ENCODE measurements around the gene SH2D3C.

Gene SH2D3C

DNA sequence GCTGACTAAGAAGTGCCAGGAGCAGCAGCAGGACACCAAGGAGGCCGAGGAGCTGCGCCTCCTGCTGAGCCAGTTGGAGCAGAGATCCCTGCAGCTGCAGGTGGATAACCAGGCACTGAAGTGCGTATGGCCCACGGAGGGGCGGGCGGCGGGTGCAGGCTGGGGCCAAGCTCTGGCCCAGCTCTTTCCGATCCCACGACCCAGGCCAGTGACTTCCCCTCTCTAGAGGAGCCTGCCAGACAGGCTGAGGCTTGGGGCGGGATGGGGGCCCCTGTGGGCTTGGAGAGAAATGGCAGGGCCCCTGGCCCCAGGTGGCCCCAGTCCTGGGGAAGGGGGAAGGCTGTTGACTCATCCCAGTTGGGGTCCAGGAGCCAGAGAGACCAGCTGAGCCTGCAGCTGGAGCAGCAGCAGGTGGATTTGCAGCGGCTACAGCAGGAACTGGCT, 66.6 kb downstream of the SH2D3C start:
- no peak overlapping the region for H4K91ac ChIP-seq (ENCODE audit: low read length)
- no peaks in the 10 kb centered on the region for H3K9me3 ChIP-seq (ENCODE audit: control insufficient read depth, low read length)
- no peak overlapping the region for H4K8ac ChIP-seq (ENCODE audit: low read length)
- peaks cover 0 to 18% of the 10 kb centered on the region in 2 experiments for H3K36me3 ChIP-seq (ENCODE audit: control insufficient read depth in 1 of 2, insufficient read depth in 2 of 2, low read depth in 1 of 2, low read length in 2 of 2)
- H2AFZ ChIP-seq (ENCODE audit: low read depth, low read length), result no peak overlapping the region
- H3K14ac ChIP-seq (ENCODE audit: low read length in 2 of 2), result no peak overlapping the region
- no peak overlapping the region for H2AK5ac ChIP-seq (ENCODE audit: low read length, severe bottlenecking)
- H3K23ac ChIP-seq (ENCODE audit: low read length in 2 of 2), result no peak overlapping the region
- H3K9ac ChIP-seq (ENCODE audit: low read length), result no peak overlapping the region
- no peak overlapping the region for H3K4ac ChIP-seq (ENCODE audit: low read depth in 1 of 2, low read length in 2 of 2)
- H3K4me1 ChIP-seq (ENCODE audit: control insufficient read depth, insufficient read depth, low read depth, low read length), result peaks cover 48% of the 10 kb centered on the region
- no peak for DNase-seq
- no peak overlapping the region for H2BK15ac ChIP-seq (ENCODE audit: low read depth, poor library complexity, severe bottlenecking)
- H2BK12ac ChIP-seq (ENCODE audit: low read length in 2 of 2), result no peak overlapping the region
- no peak overlapping the region for H3K18ac ChIP-seq (ENCODE audit: low read depth in 1 of 2, low read length in 2 of 2)
- H2BK120ac ChIP-seq (ENCODE audit: low read depth, low read length), result no peak overlapping the region
- H2BK5ac ChIP-seq (ENCODE audit: low read depth, low read length, poor library complexity, severe bottlenecking), result no peak overlapping the region
- no peaks in the 10 kb centered on the region for H3K27me3 ChIP-seq (ENCODE audit: control insufficient read depth in 1 of 2, insufficient read depth in 1 of 2, low read length in 2 of 2)
- H3K4me3 ChIP-seq (ENCODE audit: insufficient read depth in 1 of 2, low read depth in 1 of 2, low read length in 2 of 2), result no peak overlapping the region
- 78% methylated on average over 11 of the region's 11 CpGs for WGBS
- peaks cover 20% of the 10 kb centered on the region for H3K79me1 ChIP-seq (replicated peaks; ENCODE audit: low read length, poor library complexity, severe bottlenecking)
- H3K27ac ChIP-seq (ENCODE audit: low read length, poor library complexity, severe bottlenecking), result peak overlapping the region; percentile 15
- H3K4me2 ChIP-seq (ENCODE audit: low read length, poor library complexity, severe bottlenecking), result no peak overlapping the region

DNA sequence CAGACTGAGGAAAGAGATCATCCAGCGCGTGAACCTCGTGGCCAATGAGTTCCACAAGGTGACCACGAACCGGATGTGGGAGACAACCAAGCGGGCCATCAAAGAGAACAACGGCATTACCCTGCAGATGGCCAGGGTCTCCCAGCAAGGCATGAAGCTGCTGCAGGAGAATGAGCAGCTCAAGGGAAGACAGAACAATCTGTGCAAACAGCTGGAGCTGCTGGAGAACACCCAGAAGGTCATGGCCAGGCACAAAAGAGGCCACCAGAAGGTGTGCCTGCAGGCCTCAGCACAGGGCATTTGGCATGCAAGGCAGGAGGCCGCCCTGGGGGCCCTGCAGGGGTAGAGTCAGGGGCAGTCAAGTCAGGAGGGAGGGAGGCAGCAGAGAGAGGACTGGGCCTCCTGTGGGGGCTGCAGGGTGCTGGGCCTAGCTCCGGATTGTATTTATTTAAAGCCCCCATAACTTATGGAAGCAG, 67.2 kb downstream of the SH2D3C start:
- H3K4me3 ChIP-seq (ENCODE audit: insufficient read depth in 1 of 2, low read depth in 1 of 2, low read length in 2 of 2), result no peak overlapping the region
- H3K36me3 ChIP-seq (ENCODE audit: control insufficient read depth in 1 of 2, insufficient read depth in 2 of 2, low read depth in 1 of 2, low read length in 2 of 2), result peaks cover 0 to 18% of the 10 kb centered on the region in 2 experiments

DNA sequence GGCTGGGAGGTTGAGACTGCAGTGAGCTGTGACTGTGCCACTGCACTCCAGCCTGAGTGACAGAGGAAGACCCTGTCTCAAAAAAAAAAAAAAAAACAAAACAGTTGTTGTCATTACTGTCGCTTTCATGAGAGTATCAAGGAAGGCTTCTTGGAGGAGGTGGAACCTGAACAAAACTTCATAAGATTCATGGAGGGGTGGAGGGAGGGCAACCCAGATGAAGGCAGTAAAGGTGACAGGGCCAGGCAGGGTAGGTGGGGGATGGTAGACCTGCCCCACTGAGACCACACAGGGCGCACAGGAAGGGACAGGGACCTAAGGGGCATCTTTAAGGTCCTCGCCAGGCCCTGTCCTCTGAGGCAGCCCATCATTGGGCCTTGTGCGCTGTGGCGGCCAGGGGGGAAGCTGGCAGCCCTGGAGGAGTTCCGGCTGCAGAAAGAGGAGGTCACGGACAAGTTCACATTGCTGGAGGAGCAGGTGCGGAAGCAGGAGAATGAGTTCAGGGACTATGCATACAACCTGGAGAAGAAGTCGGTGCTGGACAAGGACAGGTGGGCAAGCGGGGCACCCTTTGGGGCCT, 68.2 kb downstream of the SH2D3C start:
- Histone ChIP-seq H2AFZ (ENCODE audit: low read depth, low read length) (no peak overlapping the region), H3K4me3 (ENCODE audit: insufficient read depth in 1 of 2, low read depth in 1 of 2, low read length in 2 of 2) (no peak overlapping the region), H2BK15ac (ENCODE audit: low read depth, poor library complexity, severe bottlenecking) (no peak overlapping the region), H3K23ac (ENCODE audit: low read length in 2 of 2) (no peak overlapping the region), H3K27ac (ENCODE audit: low read length, poor library complexity, severe bottlenecking) (no peak overlapping the region), H2AK5ac (ENCODE audit: low read length, severe bottlenecking) (no peak overlapping the region), H3K4ac (ENCODE audit: low read depth in 1 of 2, low read length in 2 of 2) (no peak overlapping the region), H2BK120ac (ENCODE audit: low read depth, low read length) (no peak overlapping the region), H2BK5ac (ENCODE audit: low read depth, low read length, poor library complexity, severe bottlenecking) (no peak overlapping the region), H4K91ac (ENCODE audit: low read length) (no peak overlapping the region), H2BK12ac (ENCODE audit: low read length in 2 of 2) (no peak overlapping the region), H3K4me1 (ENCODE audit: control insufficient read depth, insufficient read depth, low read depth, low read length) (peaks cover 55% of the 10 kb centered on the region), H3K79me1 (replicated peaks; ENCODE audit: low read length, poor library complexity, severe bottlenecking) (peaks cover 20% of the 10 kb centered on the region), H3K27me3 (ENCODE audit: control insufficient read depth in 1 of 2, insufficient read depth in 1 of 2, low read length in 2 of 2) (peaks cover 0 to 4% of the 10 kb centered on the region in 2 experiments), H3K36me3 (ENCODE audit: control insufficient read depth in 1 of 2, insufficient read depth in 2 of 2, low read depth in 1 of 2, low read length in 2 of 2) (peaks cover 0 to 18% of the 10 kb centered on the region in 2 experiments), H3K4me2 (ENCODE audit: low read length, poor library complexity, severe bottlenecking) (no peak overlapping the region), H3K9ac (ENCODE audit: low read length) (no peak overlapping the region), H3K14ac (ENCODE audit: low read length in 2 of 2) (no peak overlapping the region), H4K8ac (ENCODE audit: low read length) (no peak overlapping the region), H3K18ac (ENCODE audit: low read depth in 1 of 2, low read length in 2 of 2) (no peak overlapping the region), H3K9me3 (ENCODE audit: control insufficient read depth, low read length) (no peaks in the 10 kb centered on the region)
- no peak for DNase-seq
- 98% methylated on average over 10 of the region's 10 CpGs for WGBS

More for the DNA sequence above, 67.2 kb downstream of the SH2D3C start:
- peak overlapping the region; percentile 7 for H3K4me2 ChIP-seq (ENCODE audit: low read length, poor library complexity, severe bottlenecking)
- H3K79me1 ChIP-seq (replicated peaks; ENCODE audit: low read length, poor library complexity, severe bottlenecking), result peaks cover 20% of the 10 kb centered on the region
- H4K91ac ChIP-seq (ENCODE audit: low read length), result no peak overlapping the region
- H2BK15ac ChIP-seq (ENCODE audit: low read depth, poor library complexity, severe bottlenecking), result no peak overlapping the region
- H2BK12ac ChIP-seq (ENCODE audit: low read length in 2 of 2), result no peak overlapping the region
- H3K4ac ChIP-seq (ENCODE audit: low read depth in 1 of 2, low read length in 2 of 2), result no peak overlapping the region
- H2BK120ac ChIP-seq (ENCODE audit: low read depth, low read length), result no peak overlapping the region
- H2AK5ac ChIP-seq (ENCODE audit: low read length, severe bottlenecking), result no peak overlapping the region
- no peak for DNase-seq
- no peak overlapping the region for H3K23ac ChIP-seq (ENCODE audit: low read length in 2 of 2)
- no peak overlapping the region for H3K18ac ChIP-seq (ENCODE audit: low read depth in 1 of 2, low read length in 2 of 2)
- peaks cover 0 to 4% of the 10 kb centered on the region in 2 experiments for H3K27me3 ChIP-seq (ENCODE audit: control insufficient read depth in 1 of 2, insufficient read depth in 1 of 2, low read length in 2 of 2)
- peak overlapping the region; percentile 24 for H3K27ac ChIP-seq (ENCODE audit: low read length, poor library complexity, severe bottlenecking)
- no peak overlapping the region for H2AFZ ChIP-seq (ENCODE audit: low read depth, low read length)
- H3K9ac ChIP-seq (ENCODE audit: low read length), result no peak overlapping the region
- H3K9me3 ChIP-seq (ENCODE audit: control insufficient read depth, low read length), result no peaks in the 10 kb centered on the region
- no peak overlapping the region for H3K14ac ChIP-seq (ENCODE audit: low read length in 2 of 2)
- WGBS, result 78% methylated on average over 9 of the region's 9 CpGs
- no peak overlapping the region for H4K8ac ChIP-seq (ENCODE audit: low read length)
- H2BK5ac ChIP-seq (ENCODE audit: low read depth, low read length, poor library complexity, severe bottlenecking), result no peak overlapping the region
- H3K4me1 ChIP-seq (ENCODE audit: control insufficient read depth, insufficient read depth, low read depth, low read length), result peaks cover 49% of the 10 kb centered on the region

DNA sequence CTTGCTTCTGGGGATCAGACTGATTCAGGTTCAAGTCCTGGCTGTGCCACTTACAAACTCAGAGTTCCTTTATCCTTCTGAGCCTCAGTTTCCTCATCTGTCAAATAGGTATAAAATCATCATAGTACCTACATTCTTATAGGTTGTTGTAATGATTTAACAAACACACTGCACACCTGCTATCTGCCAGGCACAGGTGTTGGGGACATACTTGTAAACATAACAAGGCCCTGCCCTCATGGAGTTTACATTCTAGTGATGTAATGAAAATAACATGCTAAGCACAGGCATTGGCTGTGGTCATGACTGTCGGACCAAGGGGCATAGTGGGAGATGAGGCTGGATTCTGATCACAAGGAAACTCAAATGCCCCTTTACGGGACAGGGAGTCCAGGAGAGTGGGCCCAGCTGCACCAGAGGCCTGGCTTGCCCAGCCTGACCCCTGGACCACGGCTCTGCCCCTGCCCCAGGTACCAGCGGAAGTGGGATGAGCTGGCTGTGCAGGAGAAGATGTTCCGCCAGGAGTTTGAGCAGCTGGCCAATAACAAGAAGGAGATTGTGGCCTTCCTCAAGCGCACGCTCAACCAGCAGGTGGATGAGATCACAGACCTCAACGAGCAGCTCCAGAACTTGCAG, 69.4 kb downstream of the SH2D3C start:
- H4K8ac ChIP-seq (ENCODE audit: low read length), result no peak overlapping the region
- no peak overlapping the region for H3K18ac ChIP-seq (ENCODE audit: low read depth in 1 of 2, low read length in 2 of 2)
- no peak overlapping the region for H3K4me2 ChIP-seq (ENCODE audit: low read length, poor library complexity, severe bottlenecking)
- H3K79me1 ChIP-seq (replicated peaks; ENCODE audit: low read length, poor library complexity, severe bottlenecking), result peaks cover 11% of the 10 kb centered on the region
- no peak overlapping the region for H3K9ac ChIP-seq (ENCODE audit: low read length)
- no peak overlapping the region for H4K91ac ChIP-seq (ENCODE audit: low read length)
- H3K4ac ChIP-seq (ENCODE audit: low read depth in 1 of 2, low read length in 2 of 2), result no peak overlapping the region
- peaks cover 51% of the 10 kb centered on the region for H3K4me1 ChIP-seq (ENCODE audit: control insufficient read depth, insufficient read depth, low read depth, low read length)
- no peak overlapping the region for H2AK5ac ChIP-seq (ENCODE audit: low read length, severe bottlenecking)
- no peak overlapping the region for H2BK5ac ChIP-seq (ENCODE audit: low read depth, low read length, poor library complexity, severe bottlenecking)
- no peaks in the 10 kb centered on the region for H3K9me3 ChIP-seq (ENCODE audit: control insufficient read depth, low read length)
- DNase-seq, result no peak
- no peak overlapping the region for H3K27ac ChIP-seq (ENCODE audit: low read length, poor library complexity, severe bottlenecking)
- H3K36me3 ChIP-seq (ENCODE audit: control insufficient read depth in 1 of 2, insufficient read depth in 2 of 2, low read depth in 1 of 2, low read length in 2 of 2), result peaks cover 0 to 17% of the 10 kb centered on the region in 2 experiments
- H3K4me3 ChIP-seq (ENCODE audit: insufficient read depth in 1 of 2, low read depth in 1 of 2, low read length in 2 of 2), result no peak overlapping the region
- H3K23ac ChIP-seq (ENCODE audit: low read length in 2 of 2), result no peak overlapping the region
- no peak overlapping the region for H2AFZ ChIP-seq (ENCODE audit: low read depth, low read length)
- peak overlapping the region in 1 of 2 experiments; percentile 19 for H3K14ac ChIP-seq (ENCODE audit: low read length in 2 of 2)
- peaks cover 0 to 4% of the 10 kb centered on the region in 2 experiments for H3K27me3 ChIP-seq (ENCODE audit: control insufficient read depth in 1 of 2, insufficient read depth in 1 of 2, low read length in 2 of 2)
- H2BK15ac ChIP-seq (ENCODE audit: low read depth, poor library complexity, severe bottlenecking), result no peak overlapping the region
- no peak overlapping the region for H2BK120ac ChIP-seq (ENCODE audit: low read depth, low read length)
- H2BK12ac ChIP-seq (ENCODE audit: low read length in 2 of 2), result no peak overlapping the region
- WGBS, result 94% methylated on average over 8 of the region's 8 CpGs
